HepG2 (cell line): ENCODE measurements around the gene OR8S1. TPM values are rescaled to one million over a fixed set of nuclear protein-coding genes. Genes with fewer than 3 reads are reported as not detected.

Source experiments
- ATAC-seq: fragments of 200-7000 bp; cut with Tn5 transposase; 3 replicates; pipeline ENCODE4 v1.9.1; 2020; ENCODE audit warnings: mild to moderate bottlenecking, moderate library complexity
- BruUV-seq: library from RNA; stranded (reverse); fragments of 400-500 nt; replicated peaks from 2 replicates; lab custom pipeline; 2021; lab: Mats Ljungman, UMichigan
- CTCF ChIA-PET: fragments of 300-600 bp; formaldehyde crosslinking; extraction: SDS; loops from one replicate; lab custom pipeline; 2021; ENCODE audit warnings: low total read pairs, inconsistent platforms, low intra/inter-chr PET ratio; lab: Yijun Ruan, JAX
- POLR2A ChIA-PET: fragments of 350-600 bp; sonication (Branson Sonifier 250); formaldehyde crosslinking; loops from one replicate; lab custom pipeline; 2020; ENCODE audit warnings: antibody characterized with exemption, inconsistent platforms; lab: Yijun Ruan, JAX
- DNase-seq: peaks from one replicate; pipeline ENCODE4 v3.0.0-alpha.2; 2015; ENCODE audit warnings: low spot score
- FAIRE-seq: peaks from 3 replicates; lab custom pipeline; 2011; peaks lifted over from hg19 to GRCh38; lab: Jason Lieb, UNC
- H2AFZ ChIP-seq: one replicate; pipeline ENCODE4 v1.6.1; 2011; ENCODE audit warnings: low read length, inconsistent platforms
- H3K27ac ChIP-seq: fragments of 300-600 bp; 3 replicates; pipeline ENCODE4 v1.8.0; 2011; ENCODE audit warnings: mixed run types, mild to moderate bottlenecking, mixed read lengths, low read length, inconsistent platforms; ENCODE audit not compliant: insufficient read depth; ENCODE audit errors: extremely low read length
- H3K27me3 ChIP-seq, 2 experiments: fragments of 200-600 bp in 1 of 2; 2 replicates in 1 of 2; 3 replicates in 1 of 2; pipeline versions ENCODE4 v1.6.0 to v1.8.0; 2011; ENCODE audit warnings: low read length in 2 of 2, mild to moderate bottlenecking in 2 of 2, moderate library complexity in 2 of 2, inconsistent platforms in 1 of 2; ENCODE audit not compliant: insufficient read depth in 2 of 2, control insufficient read depth in 1 of 2
- H3K36me3 ChIP-seq, 2 experiments: fragments of 200-600 bp in 1 of 2; replicated peaks in 1 of 2; 2 replicates in 1 of 2; 3 replicates in 1 of 2; pipeline versions ENCODE4 v1.5.1 to v1.8.0; 2011; ENCODE audit warnings: low read length in 2 of 2, inconsistent platforms in 1 of 2; ENCODE audit not compliant: insufficient read depth in 2 of 2, control insufficient read depth in 1 of 2
- H3K4me1 ChIP-seq: 2 replicates; pipeline ENCODE4 v1.5.1; 2012; ENCODE audit warnings: low read length, inconsistent platforms; ENCODE audit not compliant: insufficient read depth
- H3K4me2 ChIP-seq: 2 replicates; pipeline ENCODE4 v1.6.0; 2011; ENCODE audit warnings: low read depth, low read length, inconsistent platforms
- H3K4me3 ChIP-seq, 3 experiments: fragments of 200-600 bp in 1 of 3; sonication (generic), shearing (Covaris generic) in 1 of 3; replicated peaks in 1 of 3; 2 replicates each; pipeline ENCODE4 v1.5.1; 2011 to 2016; ENCODE audit warnings: low read length in 3 of 3, inconsistent platforms in 2 of 3, low read depth in 2 of 3, mild to moderate bottlenecking in 2 of 3, control low read depth in 1 of 3, mixed read lengths in 1 of 3; ENCODE audit not compliant: insufficient read depth in 1 of 3
- H3K79me2 ChIP-seq: one replicate; pipeline ENCODE4 v1.6.1; 2011; ENCODE audit warnings: low read length, inconsistent platforms; ENCODE audit not compliant: insufficient read depth
- H3K9ac ChIP-seq: 2 replicates; pipeline ENCODE4 v1.6.0; 2011; ENCODE audit warnings: mild to moderate bottlenecking, low read depth, low read length, inconsistent platforms; ENCODE audit not compliant: insufficient read depth
- H3K9me3 ChIP-seq: 2 replicates; pipeline ENCODE4 v1.5.1; 2012; ENCODE audit warnings: mild to moderate bottlenecking, low read length
- H4K20me1 ChIP-seq: 2 replicates; pipeline ENCODE4 v1.6.0; 2011; ENCODE audit warnings: inconsistent platforms, mild to moderate bottlenecking, low read length, moderate library complexity; ENCODE audit not compliant: insufficient read depth
- CREB1 ChIP-seq, 2 experiments: fragments of 450-650 bp in 1 of 2; IDR thresholded peaks; 2 replicates each; pipeline ENCODE4 v1.6.1; 2016 to 2017; ENCODE audit warnings: control low read depth in 1 of 2, mild to moderate bottlenecking in 1 of 2, missing compliant biosample characterization in 1 of 2, missing genetic modification characterization in 1 of 2
- ELF3 ChIP-seq: IDR thresholded peaks from 2 replicates; pipeline ENCODE4 v1.6.1; 2016; ENCODE audit warnings: missing genetic modification reagents, missing compliant biosample characterization
- GATA4 ChIP-seq: sonication (generic); IDR thresholded peaks from 2 replicates; pipeline ENCODE4 v1.6.1; 2016; ENCODE audit warnings: antibody characterized with exemption, low read depth, borderline replicate concordance
- IKZF1 ChIP-seq: fragments of 450-650 bp; IDR thresholded peaks from 2 replicates; pipeline ENCODE4 v1.7.1; 2016
- MAFK ChIP-seq, 2 experiments: IDR thresholded peaks in 1 of 2; conservative IDR thresholded peaks in 1 of 2; 2 replicates each; pipeline ENCODE4 v1.6.1; 2011; ENCODE audit warnings: improper control_type of control experiment in 2 of 2, low read length in 2 of 2
- MED8 ChIP-seq: sonication (generic); formaldehyde crosslinking; IDR thresholded peaks from 2 replicates; pipeline ENCODE4 v1.8.1; 2023; ENCODE audit warnings: mild to moderate bottlenecking, missing genetic modification reagents; ENCODE audit not compliant: insufficient replicate concordance
- NFE2L1 ChIP-seq: sonication (generic); formaldehyde crosslinking; IDR thresholded peaks from 2 replicates; pipeline ENCODE4 v1.4.0; 2020; ENCODE audit warnings: missing genetic modification reagents, mild to moderate bottlenecking, borderline replicate concordance
- NR3C1 ChIP-seq: sonication (generic); formaldehyde crosslinking; IDR thresholded peaks from 2 replicates; pipeline ENCODE4 v1.4.0; 2020; ENCODE audit warnings: missing genetic modification reagents
- PRMT3 ChIP-seq: sonication (generic); formaldehyde crosslinking; IDR thresholded peaks from 2 replicates; pipeline ENCODE4 v1.8.1; 2022; ENCODE audit warnings: low read depth, mild to moderate bottlenecking, moderate library complexity, missing genetic modification reagents, borderline replicate concordance
- REXO4 ChIP-seq: sonication (generic); formaldehyde crosslinking; IDR thresholded peaks from 2 replicates; pipeline ENCODE4 v1.8.0; 2022; ENCODE audit warnings: missing genetic modification reagents, mild to moderate bottlenecking, borderline replicate concordance
- SP1 ChIP-seq, 2 experiments: fragments of 450-650 bp in 1 of 2; sonication (generic) in 1 of 2; formaldehyde crosslinking in 1 of 2; IDR thresholded peaks; 2 replicates each; pipeline versions ENCODE4 v1.4.0 to v1.6.1; 2016 to 2020; ENCODE audit warnings: missing genetic modification reagents in 1 of 2
- TCF7 ChIP-seq: sonication (generic); IDR thresholded peaks from 2 replicates; pipeline ENCODE4 v1.6.1; 2016; ENCODE audit warnings: antibody characterized with exemption, low read depth
- TGIF2 ChIP-seq: IDR thresholded peaks from 2 replicates; pipeline ENCODE4 v1.6.1; 2016; ENCODE audit warnings: control low read depth, missing compliant biosample characterization
- TOE1 ChIP-seq: sonication (generic); formaldehyde crosslinking; IDR thresholded peaks from 2 replicates; pipeline ENCODE4 v1.4.0; 2020; ENCODE audit warnings: mild to moderate bottlenecking, missing genetic modification reagents
- ZMYM2 ChIP-seq: sonication (generic); formaldehyde crosslinking; IDR thresholded peaks from 2 replicates; pipeline ENCODE4 v1.8.0; 2022; ENCODE audit warnings: mild to moderate bottlenecking, missing genetic modification reagents
- ZNF558 ChIP-seq: sonication (generic); formaldehyde crosslinking; IDR thresholded peaks from 2 replicates; pipeline ENCODE4 v1.9.0; 2022; ENCODE audit warnings: mild to moderate bottlenecking, missing genetic modification reagents, borderline replicate concordance
- ZNF607 ChIP-seq: sonication (generic); formaldehyde crosslinking; IDR thresholded peaks from 2 replicates; pipeline ENCODE4 v1.5.1; 2020; ENCODE audit warnings: missing genetic modification reagents, mild to moderate bottlenecking, borderline replicate concordance
- WGBS: methylation state at CpG from one replicate; pipeline ENCODE4 v1.1.6; 2017; ENCODE audit warnings: low lambda C conversion rate; 5-methylcytosine and 5-hydroxymethylcytosine counted together
- in situ Hi-C: cut with HindIII; loops from 2 replicates; pipeline ENCODE4 v1.10.0; 2017; ENCODE audit warnings: low pct_unique_long_range_greater_than_20kb; ENCODE audit not compliant: extremely low pct_ligation_motif_present
- intact Hi-C: fragments of 100-400 bp; cut with micrococcal nuclease; formaldehyde crosslinking; loops from one replicate; pipeline ENCODE4 v1.10.0; 2022; ENCODE audit not compliant: unreplicated experiment
- polyA plus RNA-seq, 8 experiments: library from polyadenylated mRNA; depleted of rRNA in 3 of 8; stranded (reverse) in 7 of 8; unstranded in 1 of 8; fragments of >200 nt; fragmentation: Illumina TruSeq in 4 of 8; extraction: Trizol in 4 of 8; gene quantifications; 2 replicates each; pipeline versions ENCODE4 v1.2.1 to v1.2.3, GENCODE V29; 2011 to 2016; ENCODE audit warnings: low read depth in 4 of 8, missing spikeins in 1 of 8, mixed read lengths in 1 of 8; ENCODE audit not compliant: insufficient read depth in 1 of 8
- total RNA-seq, 5 experiments: library from RNA; depleted of rRNA; stranded (reverse); fragments of >200 nt; fragmentation: Illumina TruSeq; extraction: Trizol; gene quantifications; 2 replicates each; pipeline ENCODE4 v1.2.3, GENCODE V29; 2016; ENCODE audit warnings: low read depth in 1 of 5
- TF ChIP-seq, protein P1 (sequence below): IDR thresholded peaks from 2 replicates; pipeline ENCODE4 v1.6.1; 2016; ENCODE audit warnings: low read depth, borderline replicate concordance
- TF ChIP-seq, protein P2 (sequence below): fragments of 450-650 bp; IDR thresholded peaks from 2 replicates; pipeline ENCODE4 v1.6.1; 2017; ENCODE audit warnings: mild to moderate bottlenecking
- TF ChIP-seq, protein P3 (sequence below): sonication (generic); formaldehyde crosslinking; IDR thresholded peaks from 2 replicates; pipeline ENCODE4 v1.9.0; 2022; ENCODE audit warnings: low read depth, missing genetic modification reagents

Gene OR8S1
- total and polyA plus RNA-seq, 2 of the 13 experiments (the other 11 are each of a cell fraction or from before 2014, with no cell fraction given), result not detected

DNA sequence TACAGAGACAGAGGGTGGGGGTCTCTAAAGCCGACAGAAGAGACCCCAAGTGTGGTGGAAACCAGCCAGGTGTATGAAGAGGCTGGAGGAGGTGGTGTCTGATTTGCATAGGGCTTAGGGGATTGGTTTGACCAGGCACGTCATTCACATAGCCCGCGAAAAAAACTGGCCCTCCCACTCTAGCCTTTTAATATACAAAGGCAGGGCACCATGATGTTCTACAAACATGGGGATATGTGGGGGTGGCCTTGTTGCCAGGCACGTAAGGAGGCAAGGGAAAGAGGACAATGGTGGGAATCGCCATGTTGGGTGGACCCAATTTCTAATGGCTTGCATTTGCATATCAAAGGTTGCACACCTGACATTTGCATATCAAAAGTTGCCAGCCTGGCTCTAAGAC, 31.2 kb downstream of the OR8S1 start:
- ChIA-PET POLR2A (no interaction called here), CTCF (no interaction called here)
- Histone ChIP-seq H3K79me2 (no peaks in the 10 kb centered on the region), H3K27ac (no peak overlapping the region), H2AFZ (no peak overlapping the region), H3K9ac (no peak overlapping the region), H3K27me3 (peaks cover 0 to 22% of the 10 kb centered on the region in 2 experiments; a peak in 3 of 5 replicates), H3K4me2 (no peak overlapping the region), H3K9me3 (no peaks in the 10 kb centered on the region), H3K4me3 (no peak overlapping the region), H4K20me1 (no peaks in the 10 kb centered on the region), H3K36me3 (no peaks in the 10 kb centered on the region), H3K4me1 (no peaks in the 10 kb centered on the region)
- ATAC-seq (no peak), FAIRE-seq (no peak), DNase-seq (no peak)
- BruUV-seq, result no TSS peak
- 9% methylated on average over 6 of the region's 6 CpGs for WGBS
- intact Hi-C loops, result no loop called here
- in situ Hi-C loops, result no loop called here
- TF ChIP-seq MAFK (conservative IDR thresholded peaks at IDR 0.05 in 1 of 2, IDR thresholded peaks at IDR 0.05 in 1 of 2; ENCODE audit: low read length in 2 of 2), result no peak
- TF ChIP-seq ZNF558, result no peak
- no peak for TF ChIP-seq NR3C1
- no peak for TF ChIP-seq ELF3 (CRISPR knock-in tag)
- TF ChIP-seq TOE1 (CRISPR knock-in tag), result no peak
- TF ChIP-seq REXO4, result no peak
- TF ChIP-seq PRMT3 (CRISPR knock-in tag), result no peak
- TF ChIP-seq ZMYM2 (CRISPR knock-in tag), result no peak
- TF ChIP-seq, protein P1, sequence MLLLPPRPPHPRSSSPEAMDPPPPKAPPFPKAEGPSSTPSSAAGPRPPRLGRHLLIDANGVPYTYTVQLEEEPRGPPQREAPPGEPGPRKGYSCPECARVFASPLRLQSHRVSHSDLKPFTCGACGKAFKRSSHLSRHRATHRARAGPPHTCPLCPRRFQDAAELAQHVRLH, result no peak
- no peak for TF ChIP-seq TGIF2 (CRISPR knock-in tag)
- TF ChIP-seq MED8 (CRISPR knock-in tag), result no peak
- no peak for TF ChIP-seq NFE2L1 (CRISPR knock-in tag)
- TF ChIP-seq TCF7, result no peak
- TF ChIP-seq ZNF607, result no peak
- TF ChIP-seq GATA4, result no peak
- no peak for TF ChIP-seq SP1 (IDR thresholded peaks at IDR 0.05)
- no peak for TF ChIP-seq SP1 (CRISPR knock-in tag; IDR thresholded peaks at IDR 0.05)
- no peak for TF ChIP-seq CREB1 (IDR thresholded peaks at IDR 0.05)
- no peak for TF ChIP-seq CREB1 (CRISPR knock-in tag; IDR thresholded peaks at IDR 0.05)
- no peak for TF ChIP-seq IKZF1
- TF ChIP-seq, protein P2, sequence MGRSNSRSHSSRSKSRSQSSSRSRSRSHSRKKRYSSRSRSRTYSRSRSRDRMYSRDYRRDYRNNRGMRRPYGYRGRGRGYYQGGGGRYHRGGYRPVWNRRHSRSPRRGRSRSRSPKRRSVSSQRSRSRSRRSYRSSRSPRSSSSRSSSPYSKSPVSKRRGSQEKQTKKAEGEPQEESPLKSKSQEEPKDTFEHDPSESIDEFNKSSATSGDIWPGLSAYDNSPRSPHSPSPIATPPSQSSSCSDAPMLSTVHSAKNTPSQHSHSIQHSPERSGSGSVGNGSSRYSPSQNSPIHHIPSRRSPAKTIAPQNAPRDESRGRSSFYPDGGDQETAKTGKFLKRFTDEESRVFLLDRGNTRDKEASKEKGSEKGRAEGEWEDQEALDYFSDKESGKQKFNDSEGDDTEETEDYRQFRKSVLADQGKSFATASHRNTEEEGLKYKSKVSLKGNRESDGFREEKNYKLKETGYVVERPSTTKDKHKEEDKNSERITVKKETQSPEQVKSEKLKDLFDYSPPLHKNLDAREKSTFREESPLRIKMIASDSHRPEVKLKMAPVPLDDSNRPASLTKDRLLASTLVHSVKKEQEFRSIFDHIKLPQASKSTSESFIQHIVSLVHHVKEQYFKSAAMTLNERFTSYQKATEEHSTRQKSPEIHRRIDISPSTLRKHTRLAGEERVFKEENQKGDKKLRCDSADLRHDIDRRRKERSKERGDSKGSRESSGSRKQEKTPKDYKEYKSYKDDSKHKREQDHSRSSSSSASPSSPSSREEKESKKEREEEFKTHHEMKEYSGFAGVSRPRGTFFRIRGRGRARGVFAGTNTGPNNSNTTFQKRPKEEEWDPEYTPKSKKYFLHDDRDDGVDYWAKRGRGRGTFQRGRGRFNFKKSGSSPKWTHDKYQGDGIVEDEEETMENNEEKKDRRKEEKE, result no peak
- TF ChIP-seq, protein P3, sequence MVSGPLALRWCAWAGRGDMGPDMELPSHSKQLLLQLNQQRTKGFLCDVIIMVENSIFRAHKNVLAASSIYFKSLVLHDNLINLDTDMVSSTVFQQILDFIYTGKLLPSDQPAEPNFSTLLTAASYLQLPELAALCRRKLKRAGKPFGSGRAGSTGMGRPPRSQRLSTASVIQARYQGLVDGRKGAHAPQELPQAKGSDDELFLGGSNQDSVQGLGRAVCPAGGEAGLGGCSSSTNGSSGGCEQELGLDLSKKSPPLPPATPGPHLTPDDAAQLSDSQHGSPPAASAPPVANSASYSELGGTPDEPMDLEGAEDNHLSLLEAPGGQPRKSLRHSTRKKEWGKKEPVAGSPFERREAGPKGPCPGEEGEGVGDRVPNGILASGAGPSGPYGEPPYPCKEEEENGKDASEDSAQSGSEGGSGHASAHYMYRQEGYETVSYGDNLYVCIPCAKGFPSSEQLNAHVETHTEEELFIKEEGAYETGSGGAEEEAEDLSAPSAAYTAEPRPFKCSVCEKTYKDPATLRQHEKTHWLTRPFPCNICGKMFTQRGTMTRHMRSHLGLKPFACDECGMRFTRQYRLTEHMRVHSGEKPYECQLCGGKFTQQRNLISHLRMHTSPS (CRISPR knock-in tag), result no peak
- TF ChIP-seq, all 625 proteins: peak for 0
